A673 (cell line): ENCODE measurements around the gene CHPF2. TPM values are rescaled to one million over a fixed set of nuclear protein-coding genes. Genes with fewer than 3 reads are reported as not detected.

Experiments used
- BruUV-seq: library from RNA; stranded (reverse); fragments of 400-500 nt; replicated peaks from 2 replicates; lab custom pipeline; 2021; lab: Mats Ljungman, UMichigan
- CTCF ChIA-PET: fragments of 300-600 bp; sonication (Branson Sonifier 250); formaldehyde crosslinking; loops from one replicate; lab custom pipeline; 2022; ENCODE audit warnings: antibody characterized with exemption; lab: Charles Lee
- POLR2A ChIA-PET: fragments of 300-600 bp; sonication (Branson Sonifier 250); formaldehyde crosslinking; loops from one replicate; lab custom pipeline; 2022; ENCODE audit warnings: antibody characterized with exemption; ENCODE audit not compliant: low non-redundant PET; lab: Charles Lee
- DNase-seq: peaks from one replicate; pipeline ENCODE4 v3.0.0-alpha.2; 2015; ENCODE audit warnings: low spot score
- H3K27ac ChIP-seq: fragments of 200-600 bp; sonication (generic); 2 replicates; pipeline ENCODE4 v1.5.1; 2016; ENCODE audit warnings: mixed run types, low read depth, mild to moderate bottlenecking, mixed read lengths, antibody characterized with exemption, low read length; ENCODE audit not compliant: poor library complexity, severe bottlenecking
- H3K27me3 ChIP-seq: fragments of 200-600 bp; sonication (generic); replicated peaks from 2 replicates; pipeline ENCODE4 v1.6.1; 2017; ENCODE audit warnings: mixed run types, low read depth, mild to moderate bottlenecking, mixed read lengths, antibody characterized with exemption, low read length; ENCODE audit not compliant: insufficient read depth, poor library complexity
- H3K36me3 ChIP-seq: fragments of 200-600 bp; sonication (generic); 2 replicates; pipeline ENCODE4 v1.6.1; 2016; ENCODE audit warnings: mixed run types, mild to moderate bottlenecking, mixed read lengths, antibody characterized with exemption, low read length; ENCODE audit not compliant: insufficient read depth, poor library complexity, severe bottlenecking
- H3K4me1 ChIP-seq: fragments of 200-600 bp; sonication (generic); 2 replicates; pipeline ENCODE4 v1.6.1; 2017; ENCODE audit warnings: mixed run types, mild to moderate bottlenecking, mixed read lengths, antibody characterized with exemption, low read length; ENCODE audit not compliant: insufficient read depth, poor library complexity, severe bottlenecking
- H3K4me3 ChIP-seq: fragments of 200-600 bp; sonication (generic); 2 replicates; pipeline ENCODE4 v1.5.1; 2016; ENCODE audit warnings: low read depth, mixed run types, mild to moderate bottlenecking, mixed read lengths, low read length; ENCODE audit not compliant: poor library complexity, severe bottlenecking
- H3K9me3 ChIP-seq: fragments of 200-600 bp; sonication (generic); 2 replicates; pipeline ENCODE4 v1.6.1; 2016; ENCODE audit warnings: mixed run types, low read depth, mild to moderate bottlenecking, mixed read lengths, antibody characterized with exemption, low read length; ENCODE audit not compliant: poor library complexity, severe bottlenecking
- EZH2 ChIP-seq: fragments of 200-600 bp; sonication (generic); IDR thresholded peaks from 2 replicates; pipeline ENCODE4 v1.6.1; 2017; ENCODE audit warnings: borderline replicate concordance, low read depth, mild to moderate bottlenecking, mixed read lengths, antibody characterized with exemption, low read length; ENCODE audit not compliant: poor library complexity, severe bottlenecking
- intact Hi-C: fragments of 100-400 bp; cut with micrococcal nuclease; formaldehyde crosslinking; loops from one replicate; pipeline ENCODE4 v1.10.0; 2022; ENCODE audit not compliant: unreplicated experiment
- total RNA-seq: library from RNA; stranded (reverse); gene quantifications from 2 replicates; pipeline ENCODE4 v1.2.3, GENCODE V29; 2021
- TF ChIP-seq, protein P1 (sequence below): fragments of 300-800, 200-600 bp; sonication (generic); conservative IDR thresholded peaks from 2 replicates; pipeline ENCODE4 v1.5.1; 2017; ENCODE audit warnings: low read depth, mild to moderate bottlenecking, antibody characterized with exemption, low read length, moderate library complexity, mixed read lengths

CHPF2 gene
- total RNA-seq, 1 experiment from 2014 or later, result 27.1 TPM

DNA sequence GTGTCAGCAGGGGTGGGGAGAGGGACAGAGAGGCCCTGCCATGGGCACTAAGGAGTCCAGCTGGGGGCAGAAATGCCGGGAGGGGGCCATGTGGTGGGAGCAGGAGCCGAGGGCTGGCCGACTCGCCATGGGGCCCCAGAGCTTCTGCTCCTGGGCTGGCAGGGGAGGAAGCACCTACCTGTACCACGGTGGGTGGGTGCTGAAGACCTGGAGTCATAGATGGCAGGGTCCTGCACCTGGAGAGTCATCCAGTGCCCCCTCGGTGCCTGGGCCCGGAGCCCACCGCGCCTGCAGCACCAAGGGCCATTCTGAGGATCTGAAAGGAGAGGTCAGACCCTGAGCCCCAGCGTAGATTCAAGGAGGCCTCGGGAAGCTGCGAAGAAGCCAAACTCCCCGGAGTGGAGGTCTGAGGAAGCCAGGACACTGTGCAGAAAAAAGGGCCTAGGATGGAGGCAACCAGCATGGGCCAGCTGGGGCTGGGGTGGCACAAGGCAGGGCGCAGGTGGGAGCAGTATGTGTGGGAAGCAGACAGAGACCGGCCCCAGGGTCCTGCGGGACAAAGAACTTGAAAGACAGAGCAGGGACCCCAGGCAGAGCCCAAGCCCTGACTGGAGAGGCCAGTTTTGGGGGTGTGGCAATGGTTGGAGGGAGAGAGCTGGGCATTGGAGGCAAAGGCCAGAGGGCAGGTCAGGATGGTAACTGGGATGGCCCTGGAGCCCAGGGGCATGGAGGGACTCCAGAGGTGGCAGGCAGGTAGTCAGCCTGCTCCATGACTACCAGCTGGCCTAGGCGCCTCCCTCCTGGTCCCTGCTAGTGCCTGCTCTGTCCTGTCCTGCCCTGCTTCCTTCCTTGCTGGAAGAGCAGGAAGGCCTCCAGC lies 42.9 kb downstream of the CHPF2 start:
- Histone ChIP-seq H3K27ac (no peak overlapping the region), H3K9me3 (no peaks in the 10 kb centered on the region), H3K36me3 (no peaks in the 10 kb centered on the region), H3K4me3 (no peak overlapping the region), H3K4me1 (peaks cover 15% of the 10 kb centered on the region), H3K27me3 (no peaks in the 10 kb centered on the region)
- no peak for TF ChIP-seq EZH2
- TF ChIP-seq, protein P1, sequence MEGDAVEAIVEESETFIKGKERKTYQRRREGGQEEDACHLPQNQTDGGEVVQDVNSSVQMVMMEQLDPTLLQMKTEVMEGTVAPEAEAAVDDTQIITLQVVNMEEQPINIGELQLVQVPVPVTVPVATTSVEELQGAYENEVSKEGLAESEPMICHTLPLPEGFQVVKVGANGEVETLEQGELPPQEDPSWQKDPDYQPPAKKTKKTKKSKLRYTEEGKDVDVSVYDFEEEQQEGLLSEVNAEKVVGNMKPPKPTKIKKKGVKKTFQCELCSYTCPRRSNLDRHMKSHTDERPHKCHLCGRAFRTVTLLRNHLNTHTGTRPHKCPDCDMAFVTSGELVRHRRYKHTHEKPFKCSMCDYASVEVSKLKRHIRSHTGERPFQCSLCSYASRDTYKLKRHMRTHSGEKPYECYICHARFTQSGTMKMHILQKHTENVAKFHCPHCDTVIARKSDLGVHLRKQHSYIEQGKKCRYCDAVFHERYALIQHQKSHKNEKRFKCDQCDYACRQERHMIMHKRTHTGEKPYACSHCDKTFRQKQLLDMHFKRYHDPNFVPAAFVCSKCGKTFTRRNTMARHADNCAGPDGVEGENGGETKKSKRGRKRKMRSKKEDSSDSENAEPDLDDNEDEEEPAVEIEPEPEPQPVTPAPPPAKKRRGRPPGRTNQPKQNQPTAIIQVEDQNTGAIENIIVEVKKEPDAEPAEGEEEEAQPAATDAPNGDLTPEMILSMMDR, result no peak
- BruUV-seq, result no TSS peak
- intact Hi-C loops, result no loop called here
- CTCF ChIA-PET, result interaction anchor here (0.6 to 1.1 kb wide), 2 partner anchors 31 to 66 kb away, joined by 3 read pairs; partner anchors contain the start of gene NUB1
- DNase-seq, result no peak
- POLR2A ChIA-PET, result no interaction called here

DNA sequence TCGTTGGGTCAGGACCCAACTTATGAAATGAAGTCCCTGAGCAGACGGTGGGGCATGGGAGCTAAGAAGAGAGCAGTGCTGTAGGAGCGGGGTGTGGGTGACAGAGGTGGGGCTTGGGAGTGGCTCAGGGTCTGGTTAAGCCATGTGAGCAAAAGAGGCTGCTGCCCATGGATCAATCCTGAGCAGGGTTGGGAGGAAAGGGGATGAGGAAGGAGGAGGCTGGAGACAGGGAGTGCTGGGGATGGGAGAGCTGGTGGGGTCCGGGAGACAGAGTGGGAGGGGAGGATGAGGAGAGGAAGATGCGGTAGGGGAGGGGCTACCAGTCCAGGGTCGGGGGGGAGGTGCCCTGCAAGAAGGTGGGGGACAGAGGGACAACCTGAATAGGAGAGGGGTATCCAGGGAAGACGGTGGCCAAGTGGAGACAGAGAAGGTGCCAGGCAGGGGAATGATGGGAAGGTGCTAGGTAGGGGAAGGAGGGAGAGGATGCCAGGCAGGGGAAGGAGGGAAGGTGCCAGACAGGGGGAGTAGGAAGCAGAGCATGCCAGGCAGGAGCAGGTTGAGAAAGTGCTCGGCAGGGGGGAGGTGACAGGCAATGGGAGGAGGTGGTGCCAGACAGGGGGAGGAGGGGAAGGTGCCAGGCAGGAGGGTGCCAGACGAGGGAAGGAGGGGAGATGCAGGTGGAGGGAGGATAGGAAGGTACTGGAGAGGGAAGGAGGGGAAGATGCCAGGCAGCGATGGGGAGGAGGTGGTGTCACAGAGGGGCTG lies 43.7 kb downstream of the CHPF2 start:
- peaks cover 15% of the 10 kb centered on the region for H3K4me1 ChIP-seq
- BruUV-seq, result no TSS peak
- ChIA-PET POLR2A (no interaction called here), CTCF (interaction anchor here (1.1 kb wide), 1 partner anchor 32 kb away, joined by 3 read pairs; no protein-coding TSS in a partner anchor)
- no peaks in the 10 kb centered on the region for H3K9me3 ChIP-seq
- peak overlapping the region; percentile 40 for H3K4me3 ChIP-seq
- DNase-seq, result no peak
- no peak for TF ChIP-seq EZH2
- TF ChIP-seq, protein P1, result no peak
- H3K27ac ChIP-seq, result no peak overlapping the region
- intact Hi-C loops, result no loop called here
- H3K36me3 ChIP-seq, result no peaks in the 10 kb centered on the region
- H3K27me3 ChIP-seq, result no peaks in the 10 kb centered on the region

DNA sequence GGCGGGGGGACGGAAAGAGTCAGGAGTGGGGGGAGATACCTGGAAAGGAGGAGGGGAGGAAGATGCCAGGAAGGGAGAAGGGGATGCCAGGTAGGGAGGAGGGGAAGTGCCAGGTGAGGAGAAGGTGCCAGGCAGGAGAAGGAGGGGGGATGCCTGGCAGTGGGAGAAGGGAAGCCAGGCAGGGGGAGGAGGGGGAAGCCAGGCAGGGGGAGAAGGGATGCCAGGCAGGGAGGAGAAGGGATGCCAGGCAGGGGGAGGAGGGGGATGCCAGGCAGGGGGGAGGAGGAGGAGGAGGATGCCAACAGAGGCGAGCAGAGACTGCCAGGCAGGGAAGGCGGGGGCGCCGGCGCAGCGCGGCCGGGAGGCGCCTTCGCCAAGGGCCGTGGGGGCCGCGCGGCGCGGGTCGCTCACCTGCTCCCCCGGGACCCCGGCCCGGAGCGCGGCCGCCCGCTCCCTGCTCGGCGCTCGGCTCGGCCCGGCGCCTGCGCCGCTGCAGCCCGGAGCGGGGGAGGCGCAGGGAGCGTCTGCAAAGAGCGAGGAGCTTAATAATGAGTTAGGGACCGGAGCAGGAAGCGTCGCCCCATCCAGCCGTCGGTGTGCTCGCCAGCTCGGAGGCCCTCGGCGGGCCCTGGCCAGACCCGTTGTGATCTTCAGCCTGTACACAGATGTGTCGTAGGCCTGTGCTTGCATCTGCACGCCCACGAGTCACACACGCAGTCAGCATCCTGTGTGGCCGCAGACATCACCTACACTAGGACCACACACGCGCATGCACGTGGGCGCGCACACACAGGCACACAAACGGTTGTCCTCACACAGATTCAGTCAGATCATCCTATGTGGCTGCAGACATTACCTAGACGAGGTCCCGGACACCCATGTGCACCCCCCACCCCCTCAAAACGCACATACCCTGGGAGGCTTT lies 44.6 kb downstream of the CHPF2 start:
- no peak overlapping the region for H3K27ac ChIP-seq
- DNase-seq, result peak; percentile 78
- H3K36me3 ChIP-seq, result no peaks in the 10 kb centered on the region
- no TSS peak for BruUV-seq
- H3K4me3 ChIP-seq, result peak overlapping the region; percentile 40
- TF ChIP-seq, protein P1, result no peak
- TF ChIP-seq EZH2, result no peak
- CTCF ChIA-PET, result no interaction called here
- peaks cover 11% of the 10 kb centered on the region for H3K4me1 ChIP-seq
- intact Hi-C loops, result no loop called here
- no peaks in the 10 kb centered on the region for H3K27me3 ChIP-seq
- no peaks in the 10 kb centered on the region for H3K9me3 ChIP-seq
- POLR2A ChIA-PET, result interaction anchor here (0.6 kb wide), 1 partner anchor 15 kb away, joined by 3 read pairs; no protein-coding TSS in a partner anchor
